ENCODE data around the gene ARMH3. TPM values are rescaled to one million over a fixed set of nuclear protein-coding genes. Genes with fewer than 3 reads are reported as not detected.

Gene ARMH3
- total and polyA plus RNA-seq, 10 of the 15 experiments (the other 5 are each of a cell fraction or from before 2014, with no cell fraction given) = 13.0 to 33.0 (median 16.4) TPM

DNA sequence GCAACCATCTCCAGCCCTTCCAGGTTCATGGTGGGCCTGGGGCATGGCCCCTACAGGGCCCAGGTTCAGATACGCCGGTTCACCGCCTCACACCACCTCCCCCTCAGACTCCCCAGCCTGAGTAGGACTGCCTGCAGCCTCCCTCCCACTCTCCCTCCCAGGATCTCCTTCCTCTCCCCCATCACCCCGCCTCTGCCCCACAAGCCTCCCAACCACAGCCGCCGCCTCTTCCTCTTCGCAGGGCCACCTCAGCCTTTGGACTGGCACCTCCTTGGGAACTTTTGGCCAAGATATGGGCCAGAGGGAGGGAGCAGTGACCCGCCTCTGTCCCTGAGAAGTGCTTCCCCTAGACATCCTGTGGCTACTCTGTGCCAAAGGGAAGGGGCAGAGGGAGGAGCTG, 221.6 kb downstream of the ARMH3 start:
- H3K27me3 ChIP-seq (replicated peaks in 1 of 2; ENCODE audit: control insufficient read depth in 2 of 2, insufficient read depth in 2 of 2, low read length in 1 of 2) = no peaks in the 10 kb centered on the region
- no peak overlapping the region for H3K27ac ChIP-seq (ENCODE audit: control insufficient read depth, insufficient read depth)
- H3K4me3 ChIP-seq = no peak overlapping the region
- no TSS peak for BruUV-seq (replicated peaks)
- POLR2A ChIA-PET = interaction anchor here (0.7 kb wide), 1 partner anchor 17 kb away, joined by 3 read pairs; no protein-coding TSS in a partner anchor
- DNase-seq (ENCODE audit: low read depth, low spot score) (no peak), ATAC-seq (no peak), FAIRE-seq (no peak)
- intact Hi-C loops (cut with micrococcal nuclease; ENCODE audit: unreplicated experiment) (no loop called here), in situ Hi-C loops (cut with MboI) (no loop called here)
- H3K4me2 ChIP-seq (ENCODE audit: control insufficient read depth, insufficient read depth) = no peak overlapping the region
- CTCF ChIA-PET = interaction anchor here (1.1 to 13.6 kb wide), 6 partner anchors 9 to 239 kb away, joined by 4 to 697 read pairs (median 9); partner anchors contain the start of gene KCNIP2
- SMC1A ChIA-PET (ENCODE audit: uncharacterized antibody, unreplicated experiment) = interaction anchor here (1.3 to 13.6 kb wide), 3 partner anchors 15 to 172 kb away, joined by 3 to 407 read pairs (median 4); no protein-coding TSS in a partner anchor
- H3K79me2 ChIP-seq (ENCODE audit: control insufficient read depth, insufficient read depth, low read length) = no peaks in the 10 kb centered on the region
- H3K9ac ChIP-seq (ENCODE audit: control insufficient read depth, insufficient read depth, low read length) = no peak overlapping the region
- RAD21 ChIA-PET (ENCODE audit: unreplicated experiment) = no interaction called here
- H3K36me3 ChIP-seq (ENCODE audit: control insufficient read depth in 2 of 2, insufficient read depth in 2 of 2, low read length in 1 of 2) = no peaks in the 10 kb centered on the region; a peak in 1 of 4 replicates
- no peak overlapping the region for H2AFZ ChIP-seq (ENCODE audit: control insufficient read depth, low read depth, low read length)
- H3K9me3 ChIP-seq (replicated peaks; ENCODE audit: control insufficient read depth, insufficient read depth, low read length) = no peaks in the 10 kb centered on the region
- peaks cover 23% of the 10 kb centered on the region for H3K4me1 ChIP-seq (ENCODE audit: control insufficient read depth, insufficient read depth, low read length)
- 87% methylated on average over 8 of the region's 8 CpGs for WGBS (ENCODE audit: insufficient coverage, insufficient replicate concordance, low lambda C conversion rate, missing lambda C conversion rate)
- H4K20me1 ChIP-seq (ENCODE audit: control insufficient read depth, insufficient read depth) = no peaks in the 10 kb centered on the region
- TF ChIP-seq SMAD5 (IDR thresholded peaks at IDR 0.05; ENCODE audit: low read depth) = no peak
- TF ChIP-seq RB1 (IDR thresholded peaks at IDR 0.05; ENCODE audit: borderline replicate concordance) = no peak
- TF ChIP-seq ZBED1 (IDR thresholded peaks at IDR 0.05; ENCODE audit: borderline replicate concordance) = no peak
- TF ChIP-seq JUNB (IDR thresholded peaks at IDR 0.05) = no peak
- TF ChIP-seq MEF2B (IDR thresholded peaks at IDR 0.05; ENCODE audit: partially characterized antibody, poor library complexity, severe bottlenecking) = no peak
- TF ChIP-seq, protein P1, sequence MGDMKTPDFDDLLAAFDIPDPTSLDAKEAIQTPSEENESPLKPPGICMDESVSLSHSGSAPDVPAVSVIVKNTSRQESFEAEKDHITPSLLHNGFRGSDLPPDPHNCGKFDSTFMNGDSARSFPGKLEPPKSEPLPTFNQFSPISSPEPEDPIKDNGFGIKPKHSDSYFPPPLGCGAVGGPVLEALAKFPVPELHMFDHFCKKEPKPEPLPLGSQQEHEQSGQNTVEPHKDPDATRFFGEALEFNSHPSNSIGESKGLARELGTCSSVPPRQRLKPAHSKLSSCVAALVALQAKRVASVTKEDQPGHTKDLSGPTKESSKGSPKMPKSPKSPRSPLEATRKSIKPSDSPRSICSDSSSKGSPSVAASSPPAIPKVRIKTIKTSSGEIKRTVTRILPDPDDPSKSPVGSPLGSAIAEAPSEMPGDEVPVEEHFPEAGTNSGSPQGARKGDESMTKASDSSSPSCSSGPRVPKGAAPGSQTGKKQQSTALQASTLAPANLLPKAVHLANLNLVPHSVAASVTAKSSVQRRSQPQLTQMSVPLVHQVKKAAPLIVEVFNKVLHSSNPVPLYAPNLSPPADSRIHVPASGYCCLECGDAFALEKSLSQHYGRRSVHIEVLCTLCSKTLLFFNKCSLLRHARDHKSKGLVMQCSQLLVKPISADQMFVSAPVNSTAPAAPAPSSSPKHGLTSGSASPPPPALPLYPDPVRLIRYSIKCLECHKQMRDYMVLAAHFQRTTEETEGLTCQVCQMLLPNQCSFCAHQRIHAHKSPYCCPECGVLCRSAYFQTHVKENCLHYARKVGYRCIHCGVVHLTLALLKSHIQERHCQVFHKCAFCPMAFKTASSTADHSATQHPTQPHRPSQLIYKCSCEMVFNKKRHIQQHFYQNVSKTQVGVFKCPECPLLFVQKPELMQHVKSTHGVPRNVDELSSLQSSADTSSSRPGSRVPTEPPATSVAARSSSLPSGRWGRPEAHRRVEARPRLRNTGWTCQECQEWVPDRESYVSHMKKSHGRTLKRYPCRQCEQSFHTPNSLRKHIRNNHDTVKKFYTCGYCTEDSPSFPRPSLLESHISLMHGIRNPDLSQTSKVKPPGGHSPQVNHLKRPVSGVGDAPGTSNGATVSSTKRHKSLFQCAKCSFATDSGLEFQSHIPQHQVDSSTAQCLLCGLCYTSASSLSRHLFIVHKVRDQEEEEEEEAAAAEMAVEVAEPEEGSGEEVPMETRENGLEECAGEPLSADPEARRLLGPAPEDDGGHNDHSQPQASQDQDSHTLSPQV (IDR thresholded peaks at IDR 0.05) = no peak
- no peak for TF ChIP-seq SUZ12 (IDR thresholded peaks at IDR 0.05; ENCODE audit: unreplicated experiment)
- TF ChIP-seq, protein P2, sequence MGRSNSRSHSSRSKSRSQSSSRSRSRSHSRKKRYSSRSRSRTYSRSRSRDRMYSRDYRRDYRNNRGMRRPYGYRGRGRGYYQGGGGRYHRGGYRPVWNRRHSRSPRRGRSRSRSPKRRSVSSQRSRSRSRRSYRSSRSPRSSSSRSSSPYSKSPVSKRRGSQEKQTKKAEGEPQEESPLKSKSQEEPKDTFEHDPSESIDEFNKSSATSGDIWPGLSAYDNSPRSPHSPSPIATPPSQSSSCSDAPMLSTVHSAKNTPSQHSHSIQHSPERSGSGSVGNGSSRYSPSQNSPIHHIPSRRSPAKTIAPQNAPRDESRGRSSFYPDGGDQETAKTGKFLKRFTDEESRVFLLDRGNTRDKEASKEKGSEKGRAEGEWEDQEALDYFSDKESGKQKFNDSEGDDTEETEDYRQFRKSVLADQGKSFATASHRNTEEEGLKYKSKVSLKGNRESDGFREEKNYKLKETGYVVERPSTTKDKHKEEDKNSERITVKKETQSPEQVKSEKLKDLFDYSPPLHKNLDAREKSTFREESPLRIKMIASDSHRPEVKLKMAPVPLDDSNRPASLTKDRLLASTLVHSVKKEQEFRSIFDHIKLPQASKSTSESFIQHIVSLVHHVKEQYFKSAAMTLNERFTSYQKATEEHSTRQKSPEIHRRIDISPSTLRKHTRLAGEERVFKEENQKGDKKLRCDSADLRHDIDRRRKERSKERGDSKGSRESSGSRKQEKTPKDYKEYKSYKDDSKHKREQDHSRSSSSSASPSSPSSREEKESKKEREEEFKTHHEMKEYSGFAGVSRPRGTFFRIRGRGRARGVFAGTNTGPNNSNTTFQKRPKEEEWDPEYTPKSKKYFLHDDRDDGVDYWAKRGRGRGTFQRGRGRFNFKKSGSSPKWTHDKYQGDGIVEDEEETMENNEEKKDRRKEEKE (IDR thresholded peaks at IDR 0.05) = no peak
- no peak for TF ChIP-seq RAD51 (IDR thresholded peaks at IDR 0.05)
- TF ChIP-seq TAF1 (IDR thresholded peaks at IDR 0.05; ENCODE audit: borderline replicate concordance, low read depth, low read length) = no peak
- TF ChIP-seq POU2F2 (IDR thresholded peaks at IDR 0.05; ENCODE audit: borderline replicate concordance, low read depth, low read length) = no peak
- TF ChIP-seq, protein P3, sequence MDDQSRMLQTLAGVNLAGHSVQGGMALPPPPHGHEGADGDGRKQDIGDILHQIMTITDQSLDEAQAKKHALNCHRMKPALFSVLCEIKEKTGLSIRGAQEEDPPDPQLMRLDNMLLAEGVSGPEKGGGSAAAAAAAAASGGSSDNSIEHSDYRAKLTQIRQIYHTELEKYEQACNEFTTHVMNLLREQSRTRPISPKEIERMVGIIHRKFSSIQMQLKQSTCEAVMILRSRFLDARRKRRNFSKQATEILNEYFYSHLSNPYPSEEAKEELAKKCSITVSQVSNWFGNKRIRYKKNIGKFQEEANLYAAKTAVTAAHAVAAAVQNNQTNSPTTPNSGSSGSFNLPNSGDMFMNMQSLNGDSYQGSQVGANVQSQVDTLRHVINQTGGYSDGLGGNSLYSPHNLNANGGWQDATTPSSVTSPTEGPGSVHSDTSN (IDR thresholded peaks at IDR 0.05; ENCODE audit: insufficient replicate concordance, low read depth, low read length) = no peak
- no peak for TF ChIP-seq NFYA (IDR thresholded peaks at IDR 0.05; ENCODE audit: borderline replicate concordance, low read depth, low read length)
- TF ChIP-seq, protein P4, sequence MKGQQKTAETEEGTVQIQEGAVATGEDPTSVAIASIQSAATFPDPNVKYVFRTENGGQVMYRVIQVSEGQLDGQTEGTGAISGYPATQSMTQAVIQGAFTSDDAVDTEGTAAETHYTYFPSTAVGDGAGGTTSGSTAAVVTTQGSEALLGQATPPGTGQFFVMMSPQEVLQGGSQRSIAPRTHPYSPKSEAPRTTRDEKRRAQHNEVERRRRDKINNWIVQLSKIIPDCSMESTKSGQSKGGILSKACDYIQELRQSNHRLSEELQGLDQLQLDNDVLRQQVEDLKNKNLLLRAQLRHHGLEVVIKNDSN (IDR thresholded peaks at IDR 0.05; ENCODE audit: borderline replicate concordance, extremely low read length, insufficient read depth, low read depth, low read length) = no peak
- no peak for TF ChIP-seq ATF7 (IDR thresholded peaks at IDR 0.05; ENCODE audit: low read depth)
- no peak for TF ChIP-seq CREB1 (IDR thresholded peaks at IDR 0.05; ENCODE audit: low read depth)
